Hematopoietic multipotent progenitor cell treated with erythropoietin and hydrocortisone succinate and interleukin-3 and kit ligand, for 4 days (in vitro differentiated cells): ENCODE results near the gene SEBOX.

Experiments
- DNase-seq: peaks from one replicate; pipeline ENCODE4 v3.0.0-alpha.2; 2015

SEBOX gene

DNA sequence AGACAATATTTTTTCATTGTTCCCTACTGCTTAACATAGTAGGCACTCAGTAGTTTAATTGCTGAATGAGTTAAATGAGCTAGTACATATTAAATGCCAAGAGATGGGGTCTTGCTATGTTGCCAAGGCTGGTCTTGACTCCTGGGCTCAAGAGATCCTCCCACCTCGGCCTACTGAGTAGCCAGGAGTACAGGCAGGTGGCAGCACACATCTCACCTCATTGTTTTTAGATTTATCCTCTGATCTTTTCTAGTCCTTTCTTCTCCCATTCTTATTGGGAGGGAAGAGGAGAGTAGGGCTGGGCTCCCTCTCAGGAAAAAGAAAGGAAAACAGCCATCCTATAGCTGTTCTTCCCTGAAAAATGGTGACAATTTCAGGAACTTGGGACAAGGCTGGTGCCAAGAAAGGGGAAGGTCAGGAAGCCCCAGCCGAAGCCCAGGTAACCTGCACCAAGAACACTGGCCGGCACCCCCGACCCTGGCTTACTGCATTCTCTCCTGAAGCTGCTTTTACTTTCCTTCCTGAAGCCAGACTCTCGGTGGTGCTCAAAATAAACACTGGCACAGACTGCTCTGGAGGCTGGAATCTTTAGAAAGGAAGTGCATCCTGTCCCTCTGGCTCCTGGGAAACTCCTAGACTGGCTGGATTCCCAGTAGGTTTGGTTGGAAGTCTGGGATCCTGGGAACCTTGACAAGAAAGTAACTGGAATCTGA is 26.8 kb downstream of the SEBOX start:
- no peak for DNase-seq

DNA sequence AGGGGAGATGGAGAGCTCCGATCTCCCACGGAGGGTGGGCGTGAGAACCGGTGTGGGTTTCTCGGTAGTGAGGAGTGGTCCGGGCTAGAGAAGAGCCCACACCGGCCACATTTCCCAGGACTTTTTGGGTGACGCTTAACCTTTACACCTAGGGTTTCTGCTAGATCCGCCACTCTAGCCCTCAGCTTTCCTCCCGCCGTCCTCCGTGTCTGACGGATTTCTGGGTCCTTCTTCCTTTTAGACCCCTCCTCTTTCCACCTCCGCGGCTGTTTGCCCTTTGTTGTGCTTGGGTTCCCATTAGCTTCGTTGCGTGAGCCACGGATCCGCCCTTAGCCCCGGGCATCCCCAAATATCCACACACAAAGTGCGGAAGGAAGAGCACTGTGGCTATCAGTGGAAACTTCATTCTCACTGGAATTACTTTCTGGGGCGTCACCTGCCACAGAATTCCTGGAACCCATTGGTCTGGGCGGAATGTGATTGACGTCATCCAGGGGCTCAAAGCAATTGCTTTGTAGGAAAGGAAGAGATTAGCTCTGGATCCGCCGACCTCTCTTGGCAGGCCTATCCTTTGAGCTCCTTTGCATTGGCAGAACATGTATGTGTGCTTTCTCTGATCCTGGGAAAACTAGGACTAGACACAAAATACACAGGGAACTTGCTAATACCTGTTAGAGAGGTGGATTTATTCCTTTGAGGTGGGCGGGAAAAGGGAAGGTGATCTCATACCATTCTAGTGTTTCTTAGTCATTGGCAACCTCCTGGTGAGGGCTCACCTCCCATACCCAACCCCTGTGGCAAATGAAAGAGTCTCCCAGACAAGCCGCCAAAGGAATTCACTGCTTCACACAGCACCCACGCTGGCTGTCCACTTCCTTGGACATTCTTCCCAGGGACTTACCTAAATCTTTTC is 28.8 kb downstream of the SEBOX start:
- peak; percentile 50 for DNase-seq

DNA sequence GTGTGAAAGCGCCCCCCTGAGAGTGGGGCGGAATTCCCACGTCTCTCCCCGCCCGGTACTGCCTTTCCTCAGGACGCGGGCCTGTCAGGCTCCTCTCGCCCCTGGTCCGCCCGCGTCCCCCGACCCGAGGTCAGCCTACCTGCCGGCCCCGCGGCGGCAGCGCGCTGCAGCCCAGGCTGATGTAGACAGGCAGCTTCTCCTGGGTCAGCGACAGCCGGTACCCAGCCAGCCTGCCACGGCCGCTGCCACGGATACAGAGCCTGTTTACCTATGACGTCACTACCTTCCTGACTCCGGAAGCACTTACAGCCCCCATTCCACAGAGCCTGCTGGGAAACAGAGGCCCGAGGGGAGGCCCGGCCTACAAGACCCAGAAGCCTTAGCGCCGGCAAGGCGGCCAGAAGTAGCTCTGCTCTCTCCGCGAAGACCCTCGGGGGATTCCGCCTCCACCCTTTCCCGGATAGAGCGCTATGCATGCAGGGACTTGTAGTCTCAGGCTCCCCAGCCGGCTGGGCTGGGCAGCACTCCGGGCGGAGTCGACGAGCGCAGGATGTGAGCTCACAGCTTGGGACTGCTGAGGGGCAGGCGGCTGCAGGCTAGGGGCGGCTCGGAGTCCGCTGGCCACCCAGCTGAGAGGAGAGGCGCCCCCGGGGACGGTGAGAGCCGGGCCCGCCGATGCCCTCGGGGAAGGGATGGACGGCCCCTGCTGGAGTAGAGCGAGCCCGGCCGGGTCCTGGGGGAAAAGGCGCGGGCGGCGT is 29.6 kb downstream of the SEBOX start, which contains the start of the genes IFT20 and TNFAIP1:
Gene IFT20, minus strand, starts transcription at position 272 of the 758 bp plus-strand sequence. CDS start 3,487 bp downstream, outside the sequence.
Gene TNFAIP1, plus strand, starts transcription at position 561 of the 758 bp plus-strand sequence. CDS start 3,761 bp downstream, outside the sequence.
- peak; percentile 100 for DNase-seq

GRCh38 chr17:28334666-28335200 is 30.3 kb downstream of the SEBOX start:
- peak; percentile 32 for DNase-seq

GRCh38 chr17:28334171-28334570 is 30.8 kb downstream of the SEBOX start:
- DNase-seq: no peak

DNA sequence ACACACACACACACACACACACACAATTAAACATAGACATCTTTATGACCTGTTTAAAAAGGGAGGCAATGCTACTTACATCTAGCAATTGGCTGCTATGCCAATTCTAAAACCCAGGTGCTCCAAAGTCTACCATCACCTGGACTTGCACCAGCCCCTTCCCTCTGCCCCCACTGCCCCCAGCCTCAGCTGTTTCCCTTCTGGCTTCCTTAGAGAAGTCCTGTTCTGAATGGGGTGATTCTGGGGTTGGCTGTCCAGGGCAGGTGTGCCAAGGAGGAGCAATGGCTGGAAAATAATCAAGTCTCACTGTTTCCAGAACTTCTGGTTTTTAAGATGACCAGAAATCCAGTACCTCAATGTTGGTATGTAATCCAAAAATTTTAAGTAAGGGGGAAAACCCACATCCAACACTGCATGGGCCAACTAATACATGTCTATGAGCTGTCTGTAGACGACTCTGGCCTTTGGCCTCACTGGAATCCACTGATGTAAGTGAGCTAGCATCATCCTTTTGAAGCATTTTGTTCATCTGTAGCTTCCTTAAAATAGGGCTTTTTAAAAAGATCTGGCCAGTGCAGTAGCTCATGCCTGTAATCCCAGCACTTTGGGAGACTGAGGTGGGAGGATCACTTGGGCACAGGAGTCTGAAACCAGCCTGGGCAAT is 31.8 kb downstream of the SEBOX start:
- DNase-seq: no peak

DNA sequence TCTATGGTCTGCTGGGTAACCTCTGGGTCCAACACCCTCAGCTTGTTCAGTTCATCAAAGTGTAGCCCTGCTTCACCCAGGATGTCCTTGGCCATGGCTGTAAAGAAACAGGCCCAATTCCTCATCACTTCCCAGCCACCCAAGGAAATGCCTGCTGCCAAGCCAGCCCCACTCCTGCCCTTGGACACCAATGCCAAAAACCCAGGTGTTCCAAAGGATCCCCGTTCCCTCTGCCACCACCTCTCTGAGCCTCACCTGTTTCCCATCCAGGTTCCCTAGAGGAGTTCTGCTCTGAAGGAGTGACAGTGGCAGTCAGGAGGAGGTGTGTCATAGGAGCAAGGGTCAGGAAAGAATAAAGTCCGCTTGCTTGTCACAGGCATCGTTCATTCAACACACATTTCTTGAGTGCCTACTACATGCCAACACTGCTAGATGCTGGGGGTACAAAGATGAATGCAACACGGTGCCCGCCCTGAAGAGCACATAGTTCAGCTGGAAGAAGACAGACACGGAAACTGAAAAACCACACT is 33.0 kb downstream of the SEBOX start:
- no peak for DNase-seq

DNA sequence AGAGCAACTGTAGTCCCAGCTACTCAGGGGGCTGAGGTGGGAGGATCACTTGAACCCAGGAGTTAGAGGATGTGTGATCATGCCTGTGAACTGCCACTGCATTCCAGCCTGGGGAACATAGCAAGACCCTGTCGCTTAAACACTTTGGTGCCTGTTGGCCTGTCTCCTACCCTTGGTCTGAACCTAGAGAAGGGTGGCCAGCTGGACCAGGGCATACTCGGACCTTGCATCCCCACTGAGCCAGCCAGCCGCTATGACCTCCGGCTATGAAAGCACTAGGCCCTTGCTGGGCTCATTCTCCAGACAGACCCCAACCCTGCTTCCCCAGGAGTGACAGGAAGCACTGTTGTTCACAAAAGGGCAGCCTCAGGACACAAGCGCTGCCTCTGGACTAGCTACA is 34.3 kb downstream of the SEBOX start:
- no peak for DNase-seq

DNA sequence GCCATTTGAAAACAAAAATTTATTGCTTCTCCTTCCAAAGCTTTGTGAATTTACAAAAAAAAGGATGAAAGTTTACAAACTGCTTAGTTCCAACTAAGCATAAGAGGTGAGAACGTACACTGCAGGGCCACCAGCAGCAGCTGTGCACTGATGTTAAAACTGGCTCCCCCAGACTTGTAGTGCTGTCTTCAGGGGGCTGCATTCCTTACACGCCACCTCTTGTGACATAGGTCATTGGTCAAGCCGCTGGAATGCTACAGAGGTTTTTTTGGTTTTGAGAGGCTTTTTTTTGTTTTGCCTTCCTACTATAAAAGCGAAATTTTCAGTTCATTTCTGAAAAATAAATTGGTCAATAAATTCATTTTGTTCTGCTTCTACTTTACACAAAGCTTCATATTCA is 36.7 kb downstream of the SEBOX start:
- no peak for DNase-seq

DNA sequence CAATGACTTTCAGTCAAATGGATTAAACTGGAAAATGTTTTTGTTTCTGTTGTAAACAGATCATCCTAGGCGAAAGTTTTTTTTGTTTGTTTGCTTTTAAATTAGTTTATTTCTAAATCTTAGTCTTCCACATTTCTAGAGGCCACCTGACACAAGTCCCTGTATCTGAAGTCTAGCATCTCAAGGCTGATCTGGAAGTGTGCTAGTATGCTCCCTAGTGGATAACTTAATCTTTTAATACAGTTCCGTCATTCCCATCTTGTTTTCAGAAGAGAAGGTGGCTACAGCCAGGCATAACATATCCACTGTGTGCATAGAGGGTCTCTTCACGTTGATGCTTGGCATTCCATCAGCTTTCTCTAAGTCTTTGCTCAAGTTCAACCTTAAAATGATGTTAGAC is 37.3 kb downstream of the SEBOX start:
- DNase-seq: no peak

GRCh38 chr17:28327031-28327607 is 37.9 kb downstream of the SEBOX start:
- no peak for DNase-seq

DNA sequence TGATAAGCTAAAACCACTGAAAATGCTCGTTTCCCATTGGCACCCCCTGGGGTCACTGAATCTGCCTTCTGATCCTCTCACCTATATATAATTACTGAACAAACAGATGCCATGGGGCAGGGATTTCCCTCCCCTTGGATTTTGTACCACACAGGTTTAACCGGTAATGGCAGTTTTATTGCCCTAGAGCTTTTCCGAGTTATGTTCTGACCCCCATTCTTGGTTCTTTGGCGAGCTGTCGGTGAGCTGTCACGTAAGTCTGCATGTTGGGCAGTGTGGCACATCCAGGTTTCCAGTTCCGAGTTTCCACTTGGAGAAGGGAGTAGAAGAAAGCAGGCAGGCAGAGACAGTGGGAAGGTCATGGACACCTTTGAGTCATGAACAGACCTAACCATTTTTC is 38.9 kb downstream of the SEBOX start:
- no peak for DNase-seq

- no peak for DNase-seq
Measured at GRCh38 chr17:28325211-28325610, 39.8 kb downstream of the SEBOX start.

DNA sequence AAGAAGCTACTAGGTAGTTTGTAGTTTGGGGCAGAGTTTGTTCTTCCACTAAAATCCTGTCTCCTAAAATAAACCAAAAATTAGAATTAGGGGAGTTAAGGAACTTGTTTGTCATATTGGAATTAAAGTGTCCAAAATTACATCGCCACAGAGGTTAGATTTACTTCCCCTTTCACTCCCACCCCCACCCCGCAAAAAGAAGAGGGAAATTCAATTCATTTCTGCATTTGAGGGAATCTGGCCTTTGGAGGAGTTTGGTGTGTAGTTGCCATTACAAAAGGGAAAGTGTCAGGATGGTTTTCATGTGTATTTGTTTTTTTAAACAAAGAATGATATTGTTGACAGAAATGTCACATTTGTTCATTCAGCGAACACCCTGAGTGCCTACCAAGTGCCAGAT is 40.2 kb downstream of the SEBOX start:
- DNase-seq: peak; percentile 32

DNA sequence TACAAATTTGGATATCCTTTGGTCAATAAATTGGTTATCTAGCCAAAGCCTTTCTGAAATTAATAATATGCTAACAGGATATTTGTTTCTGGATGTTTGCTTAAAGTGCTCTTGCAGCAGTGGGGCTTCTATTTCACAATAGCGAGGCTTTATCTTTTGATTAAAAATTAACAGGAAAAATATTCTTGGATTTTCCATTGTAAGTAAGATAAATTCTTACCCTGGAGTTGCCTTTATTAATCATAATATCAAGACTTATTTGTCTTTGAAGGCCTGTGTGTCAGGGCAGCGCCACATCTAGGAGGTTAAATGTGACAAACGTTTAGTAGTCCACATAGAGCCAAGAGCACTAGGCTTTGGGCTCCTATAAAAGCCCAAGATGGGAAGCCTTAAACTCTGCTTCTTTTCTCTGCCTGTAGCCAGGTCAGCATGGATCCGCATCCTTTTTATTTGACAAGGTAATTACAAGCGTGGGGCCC is 40.7 kb downstream of the SEBOX start:
- DNase-seq: no peak

DNA sequence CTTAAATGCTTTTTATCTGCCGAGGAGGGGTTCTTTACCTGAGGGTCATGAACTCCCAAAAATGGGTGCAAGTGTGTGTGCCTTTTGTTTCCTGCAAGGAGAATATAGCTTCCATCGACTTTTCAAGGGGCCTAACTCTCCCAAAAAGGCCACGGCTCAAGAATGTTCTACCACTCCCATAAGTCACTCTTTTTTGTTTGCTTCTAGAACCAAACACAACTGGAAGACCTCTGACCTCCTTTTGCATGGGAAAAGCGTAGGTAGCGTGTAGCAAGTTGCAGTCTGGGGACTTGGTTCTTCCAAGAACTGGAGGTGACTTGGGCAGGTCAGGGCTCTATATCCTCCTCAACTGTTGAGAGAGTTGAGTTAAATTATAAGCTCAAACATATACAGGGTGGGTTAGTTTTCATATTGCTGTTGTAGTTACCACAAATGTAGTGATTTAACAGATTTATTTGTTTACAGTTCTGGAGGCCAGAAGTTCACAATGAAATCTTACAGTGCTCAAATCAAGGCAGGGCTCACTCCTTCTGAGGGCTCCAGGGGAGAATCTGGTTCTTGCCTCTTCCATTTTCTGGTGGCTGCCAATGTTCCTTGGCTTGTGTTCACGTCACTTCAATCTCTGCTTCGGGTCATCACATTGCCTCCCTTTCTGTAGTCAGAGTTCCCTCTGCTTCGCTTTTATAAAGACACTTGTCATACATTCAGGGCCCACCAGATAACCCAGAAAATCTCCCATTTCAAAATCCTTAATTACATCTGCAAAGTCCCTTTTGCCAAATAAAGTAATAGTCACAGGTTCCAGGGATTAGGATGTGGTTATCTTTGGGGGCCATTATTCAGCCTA is 44.6 kb downstream of the SEBOX start:
- DNase-seq: no peak

DNA sequence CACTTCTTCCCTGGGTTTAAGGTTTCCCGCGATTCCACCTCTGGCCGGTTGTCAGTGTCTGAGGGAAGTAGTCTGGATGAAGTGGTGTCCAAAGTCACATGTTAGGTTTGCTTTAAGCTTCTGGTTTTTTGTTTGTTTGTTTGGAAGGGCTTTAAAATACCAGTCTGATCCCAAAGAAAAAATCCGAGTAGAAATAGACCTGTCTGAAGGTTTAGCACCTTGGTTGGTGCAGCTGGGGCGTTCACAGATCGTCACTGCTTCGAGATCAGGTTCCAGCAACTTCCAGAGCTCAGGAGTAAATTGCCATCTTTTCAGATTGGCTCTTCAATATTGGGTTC is 45.4 kb downstream of the SEBOX start:
- no peak for DNase-seq

DNA sequence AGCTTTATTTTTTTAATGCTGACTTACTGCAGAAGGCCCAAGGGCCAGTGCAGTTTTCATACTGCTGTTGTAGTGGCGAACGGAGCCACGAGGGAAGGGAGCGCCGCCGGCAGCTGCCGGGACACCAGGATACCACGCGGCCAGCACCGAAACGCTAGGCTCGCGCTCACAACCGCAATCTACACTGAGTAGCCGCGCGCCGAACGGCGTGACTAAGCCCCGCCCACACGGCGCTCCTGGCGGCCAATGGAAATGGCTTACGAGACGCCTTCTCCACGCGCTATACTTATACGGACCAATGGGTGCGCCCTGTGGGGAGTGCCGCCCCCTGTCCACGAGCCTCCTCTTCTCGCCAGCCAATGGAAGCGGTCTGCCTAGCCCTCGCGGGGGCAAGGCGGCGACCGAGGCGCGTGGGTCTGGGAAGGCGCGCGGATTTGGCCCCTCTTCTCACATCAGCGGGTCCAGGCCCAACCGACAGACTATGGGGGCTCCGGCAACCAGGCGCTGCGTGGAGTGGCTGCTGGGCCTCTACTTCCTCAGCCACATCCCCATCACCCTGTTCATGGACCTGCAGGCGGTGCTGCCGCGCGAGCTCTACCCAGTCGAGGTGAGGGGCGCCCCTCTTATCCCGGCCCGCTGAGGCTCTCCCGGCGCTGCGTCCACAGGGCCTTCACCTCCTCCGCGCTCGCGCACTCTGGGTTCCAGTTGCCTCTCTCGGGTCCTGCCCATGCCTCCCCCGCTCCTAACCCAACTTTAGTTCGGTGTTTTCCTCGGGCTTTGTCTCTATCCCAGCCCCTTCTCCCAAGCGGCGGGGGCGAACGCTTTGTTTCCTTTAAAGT is 46.0 kb downstream of the SEBOX start, which contains the start of gene TMEM97:
Gene TMEM97, plus strand, starts transcription at position 442 of the 839 bp plus-strand sequence. Its CDS starts 40 bp downstream, at position 482.
- DNase-seq: peak; percentile 99

DNA sequence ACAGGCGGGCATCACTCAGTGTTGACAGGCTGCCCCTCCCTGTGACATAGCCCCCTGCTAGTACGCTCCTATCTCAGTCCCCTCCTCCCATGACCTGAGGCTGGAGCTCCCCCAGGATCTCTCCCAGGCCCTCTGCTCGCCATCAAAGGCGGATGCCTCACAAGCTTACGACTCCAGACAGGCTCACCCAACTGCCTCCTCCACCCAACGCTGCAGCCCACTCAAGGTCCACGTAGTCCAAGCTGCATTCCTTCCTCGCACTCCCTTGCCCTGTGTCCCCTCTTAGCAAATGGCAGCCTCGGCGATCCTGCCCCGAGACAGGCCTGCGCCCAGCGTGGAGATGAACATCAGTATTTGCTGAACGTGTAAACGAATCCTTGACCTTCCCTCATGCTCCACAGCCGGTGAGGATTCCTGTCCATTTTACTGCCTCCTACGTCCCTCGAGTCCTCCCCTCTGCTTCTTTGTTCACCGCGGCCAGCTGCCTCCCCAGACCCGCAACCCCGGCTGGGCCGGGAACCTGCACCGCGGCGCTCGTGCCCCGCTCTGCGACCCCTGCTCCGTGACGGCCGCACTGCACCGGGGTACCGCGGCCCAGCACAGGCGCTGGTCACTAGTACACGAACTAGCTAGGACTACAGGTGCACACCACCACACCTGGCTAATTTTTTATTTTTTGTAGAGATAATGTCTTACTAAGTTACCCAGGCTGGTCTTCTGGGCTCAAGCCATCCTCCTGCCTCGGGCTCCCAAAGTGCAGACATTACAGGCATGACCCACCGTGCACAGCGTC is 46.8 kb downstream of the SEBOX start:
- DNase-seq: peak; percentile 48
